ENCODE data around the gene KCNE3. TPM values are rescaled to one million over a fixed set of nuclear protein-coding genes. Genes with fewer than 3 reads are reported as not detected.

KCNE3 gene
- total and polyA plus RNA-seq, 9 of the 15 experiments (the other 6 are each of a cell fraction or from before 2014, with no cell fraction given) = 1.6 to 8.7 (median 6.2) TPM

DNA sequence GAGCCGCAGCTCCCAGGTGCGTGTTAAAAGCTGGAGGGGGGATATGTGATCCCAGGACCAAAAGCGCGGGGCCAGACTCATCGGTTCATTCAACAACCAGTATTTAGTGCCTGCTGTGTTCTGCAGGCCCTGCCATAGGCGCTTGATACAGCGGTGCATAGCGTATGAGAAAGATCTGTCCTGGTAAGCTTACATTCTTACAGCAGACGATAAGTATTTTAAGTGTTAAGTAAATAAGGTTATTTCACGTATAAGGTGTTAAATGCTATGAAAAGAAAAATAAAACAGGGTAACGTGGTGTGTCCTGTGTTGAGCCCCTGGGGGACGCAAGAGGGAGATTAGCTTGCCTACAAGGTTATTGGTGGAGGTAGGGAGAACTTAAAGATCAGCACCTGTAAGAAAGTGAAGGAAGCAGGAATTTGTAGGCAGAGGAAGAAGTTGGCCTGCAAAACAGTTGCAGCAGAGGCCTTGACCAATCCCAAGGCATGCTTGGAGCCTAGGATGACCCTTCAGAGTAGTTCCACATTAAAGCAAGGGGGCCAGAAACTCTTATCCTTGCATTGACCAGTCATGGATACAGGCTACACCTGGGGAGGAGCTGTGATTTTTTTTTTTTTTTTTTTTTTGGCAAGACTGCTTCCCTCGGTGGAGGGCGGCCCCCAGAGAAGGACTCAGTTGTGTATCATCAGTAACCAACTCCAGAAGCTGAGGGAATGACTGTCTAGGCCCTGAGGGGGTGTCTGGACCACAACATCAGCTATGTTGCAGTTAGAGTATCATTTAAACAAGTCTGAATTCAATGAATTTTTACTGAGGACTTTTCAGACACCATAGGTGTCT is 26.7 kb upstream of the KCNE3 start (continued):
- TF ChIP-seq IRF1 (CRISPR knock-in tag; IDR thresholded peaks at IDR 0.05; ENCODE audit: borderline replicate concordance) = no peak

DNA sequence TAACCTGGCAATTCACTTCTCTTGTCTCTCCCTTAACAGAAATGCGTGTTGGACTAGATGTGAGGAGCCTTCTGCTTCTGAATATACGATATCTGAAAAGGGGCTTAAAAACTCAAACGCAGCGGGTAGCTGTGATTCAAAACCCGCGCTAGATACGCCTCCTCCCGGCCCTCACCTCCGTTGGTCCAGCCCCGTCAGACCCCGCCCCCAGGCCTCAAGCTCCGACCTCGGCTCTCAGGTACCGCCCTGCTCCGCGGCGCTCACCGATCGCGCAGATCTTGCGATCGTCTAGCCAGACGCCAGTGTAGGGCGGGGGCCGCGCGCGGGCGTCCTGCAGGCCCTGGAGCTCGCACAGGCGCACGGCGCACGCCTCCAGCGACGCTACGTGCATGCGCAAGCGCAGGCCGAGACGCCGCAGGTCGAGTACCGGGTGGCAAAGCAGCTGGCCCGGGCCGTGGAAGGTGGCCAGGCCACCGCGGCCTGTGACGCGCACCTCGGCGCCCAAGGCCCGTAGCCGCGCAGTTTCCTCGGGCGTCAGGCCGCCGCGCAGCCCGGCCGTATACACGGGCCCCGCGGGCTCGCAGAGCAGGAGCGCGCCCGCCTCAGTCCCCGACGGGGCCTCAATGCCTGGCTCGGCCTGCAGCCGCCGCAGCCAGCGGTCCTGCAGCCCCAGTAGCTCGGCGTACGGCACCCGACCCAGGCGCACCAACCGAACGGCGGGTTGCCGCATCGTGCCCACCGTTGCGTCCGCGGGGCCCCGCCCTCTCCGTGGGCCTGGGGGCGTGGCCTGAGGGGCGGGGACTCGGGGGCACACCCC is 25.8 kb upstream of the KCNE3 start, which contains the start of gene LIPT2:
LIPT2 (minus strand) TSS at position 751 of the 817 bp plus-strand sequence; CDS start at position 730, 21 bp downstream.
- Histone ChIP-seq H3K27me3 (ENCODE audit: control insufficient read depth in 2 of 2, insufficient read depth in 2 of 2, low read length in 2 of 2) (no peaks in the 10 kb centered on the region), H2AFZ (ENCODE audit: low read depth, low read length) (peak within 1 kb of the TSS; percentile 99), H3K9me3 (replicated peaks; ENCODE audit: control insufficient read depth, insufficient read depth, low read depth, low read length) (no peaks in the 10 kb centered on the region), H3K9me1 (ENCODE audit: control insufficient read depth, insufficient read depth, low read length) (peaks cover 4% of the 10 kb centered on the region), H3K27ac (ENCODE audit: extremely low read depth, low read depth, low read length) (peak within 1 kb of the TSS; percentile 89), H3K4me2 (ENCODE audit: insufficient read depth, low read length) (peak within 1 kb of the TSS; percentile 88), H3K9ac (ENCODE audit: insufficient read depth in 1 of 2, low read depth in 2 of 2, low read length in 2 of 2) (peak within 1 kb of the TSS; percentile 79 to 92), H3K4me1 (replicated peaks in 1 of 2; ENCODE audit: control insufficient read depth in 2 of 2, insufficient read depth in 2 of 2, low read length in 2 of 2) (peaks cover 15 to 18% of the 10 kb centered on the region in 2 experiments; a peak in 4 of 5 replicates), H3K36me3 (ENCODE audit: control insufficient read depth, insufficient read depth, low read length) (no peaks in the 10 kb centered on the region), H4K20me1 (replicated peaks; ENCODE audit: control insufficient read depth, insufficient read depth, low read length) (no peaks in the 10 kb centered on the region), H3K79me2 (ENCODE audit: control insufficient read depth, insufficient read depth, low read length) (no peaks in the 10 kb centered on the region), H3K4me3 (peak within 1 kb of the TSS; percentile 92)
- FAIRE-seq = peak; percentile 93
- peak; percentile 100 for ATAC-seq
- ChIA-PET CTCF (ENCODE audit: low intra/inter-chr PET ratio) (no interaction called here), POLR2A (interaction anchor here (0.6 to 2.2 kb wide), 15 partner anchors 8 to 44 kb away, joined by 3 to 13 read pairs (median 4); no protein-coding TSS in a partner anchor)
- peak; percentile 92 to 99 (median 92) for DNase-seq (ENCODE audit: extremely low read depth in 1 of 4, low spot score in 3 of 4)
- in situ Hi-C loops (cut with MboI) (no loop called here), intact Hi-C loops (cut with micrococcal nuclease) (no loop called here)
- no TSS peak for BruUV-seq (replicated peaks)
- WGBS (ENCODE audit: insufficient coverage, low coverage, missing lambda C conversion rate) = 1% methylated on average over 69 of the region's 94 CpGs
- TF ChIP-seq ZNF140 (CRISPR knock-in tag; IDR thresholded peaks at IDR 0.05) (no peak), TAL1 (IDR thresholded peaks at IDR 0.05) (no peak), NBN (IDR thresholded peaks at IDR 0.05; ENCODE audit: low read depth) (no peak; the same call in 1 of the 2 replicates), CSDE1 (IDR thresholded peaks at IDR 0.05) (no peak), ELK1 (CRISPR knock-in tag; IDR thresholded peaks at IDR 0.05) (no peak), TAF7 (tag; IDR thresholded peaks at IDR 0.05) (no peak), BCLAF1 (IDR thresholded peaks at IDR 0.05; ENCODE audit: borderline replicate concordance in 1 of 2, control insufficient read depth in 1 of 2, low read depth in 2 of 2, low read length in 1 of 2) (no peak), ZFP91 (CRISPR knock-in tag; IDR thresholded peaks at IDR 0.05) (no peak)
- TF ChIP-seq, protein P1, sequence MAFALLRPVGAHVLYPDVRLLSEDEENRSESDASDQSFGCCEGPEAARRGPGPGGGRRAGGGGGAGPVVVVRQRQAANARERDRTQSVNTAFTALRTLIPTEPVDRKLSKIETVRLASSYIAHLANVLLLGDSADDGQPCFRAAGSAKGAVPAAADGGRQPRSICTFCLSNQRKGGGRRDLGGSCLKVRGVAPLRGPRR (CRISPR knock-in tag; IDR thresholded peaks at IDR 0.05) = no peak
